H9 (cell line): ENCODE measurements around the gene TNNT2. TPM values are rescaled to one million over a fixed set of nuclear protein-coding genes. Genes with fewer than 3 reads are reported as not detected.

Experiments used
- DNase-seq: peaks from one replicate; pipeline ENCODE4 v3.0.0-alpha.2; 2017
- H2AFZ ChIP-seq: one replicate; pipeline ENCODE4 v1.6.1; 2013; ENCODE audit warnings: mild to moderate bottlenecking, low read length, control low read depth, moderate library complexity
- H2AK5ac ChIP-seq: 2 replicates; pipeline ENCODE4 v1.6.1; 2013; ENCODE audit warnings: low read length, control low read depth, mixed read lengths; ENCODE audit not compliant: insufficient read length
- H2BK120ac ChIP-seq: one replicate; pipeline ENCODE4 v1.6.1; 2013; ENCODE audit warnings: low read depth, mild to moderate bottlenecking, low read length, control low read depth, inconsistent platforms; ENCODE audit not compliant: poor library complexity, severe bottlenecking
- H2BK12ac ChIP-seq: 2 replicates; pipeline ENCODE4 v1.6.1; 2013; ENCODE audit warnings: low read length, control low read depth, mixed read lengths, low read depth; ENCODE audit not compliant: insufficient read length
- H2BK15ac ChIP-seq: 2 replicates; pipeline ENCODE4 v1.6.1; 2013; ENCODE audit warnings: low read depth, low read length, control low read depth
- H2BK20ac ChIP-seq: one replicate; pipeline ENCODE4 v1.6.1; 2013; ENCODE audit warnings: low read depth, mild to moderate bottlenecking, low read length, control low read depth, inconsistent platforms; ENCODE audit not compliant: poor library complexity, severe bottlenecking
- H2BK5ac ChIP-seq: 2 replicates; pipeline ENCODE4 v1.6.1; 2013; ENCODE audit warnings: low read length, control low read depth, mixed read lengths; ENCODE audit not compliant: insufficient read length
- H3K14ac ChIP-seq: 2 replicates; pipeline ENCODE4 v1.6.1; 2013; ENCODE audit warnings: low read length, control low read depth; ENCODE audit not compliant: insufficient read depth
- H3K18ac ChIP-seq: 2 replicates; pipeline ENCODE4 v1.6.1; 2013; ENCODE audit warnings: low read depth, mild to moderate bottlenecking, mixed read lengths, low read length, control low read depth; ENCODE audit not compliant: insufficient read length
- H3K23ac ChIP-seq: 2 replicates; pipeline ENCODE4 v1.6.1; 2013; ENCODE audit warnings: low read length, control low read depth, mixed read lengths, low read depth; ENCODE audit not compliant: insufficient read length
- H3K23me2 ChIP-seq: 2 replicates; pipeline ENCODE4 v1.6.1; 2013; ENCODE audit warnings: low read depth, mild to moderate bottlenecking, mixed read lengths, low read length, control low read depth; ENCODE audit not compliant: insufficient read length, poor library complexity, severe bottlenecking
- H3K27ac ChIP-seq: 2 replicates; pipeline ENCODE4 v1.5.1; 2013; ENCODE audit warnings: low read length, control low read depth, mixed read lengths, low read depth; ENCODE audit not compliant: insufficient read length
- H3K27me3 ChIP-seq: 2 replicates; pipeline ENCODE4 v1.6.1; 2013; ENCODE audit warnings: low read length, control low read depth, inconsistent platforms; ENCODE audit not compliant: insufficient read depth
- H3K4ac ChIP-seq: 2 replicates; pipeline ENCODE4 v1.6.1; 2013; ENCODE audit warnings: low read depth, mild to moderate bottlenecking, control low read depth, inconsistent platforms, low read length, moderate library complexity
- H3K4me1 ChIP-seq: 2 replicates; pipeline ENCODE4 v1.6.1; 2013; ENCODE audit warnings: low read length, control low read depth, inconsistent platforms; ENCODE audit not compliant: insufficient read depth
- H3K4me2 ChIP-seq: 2 replicates; pipeline ENCODE4 v1.6.1; 2013; ENCODE audit warnings: low read length, control low read depth, mixed read lengths; ENCODE audit not compliant: insufficient read length, insufficient read depth
- H3K56ac ChIP-seq: 2 replicates; pipeline ENCODE4 v1.6.1; 2013; ENCODE audit warnings: low read depth, mild to moderate bottlenecking, mixed read lengths, low read length, control low read depth; ENCODE audit not compliant: insufficient read length
- H3K79me1 ChIP-seq: 2 replicates; pipeline ENCODE4 v1.6.1; 2013; ENCODE audit warnings: low read depth, mild to moderate bottlenecking, moderate library complexity, low read length, control low read depth, inconsistent platforms; ENCODE audit not compliant: insufficient read depth, poor library complexity, severe bottlenecking
- H3K79me2 ChIP-seq: 2 replicates; pipeline ENCODE4 v1.6.1; 2013; ENCODE audit warnings: low read length, control low read depth, inconsistent platforms; ENCODE audit not compliant: insufficient read depth
- H3K9ac ChIP-seq: 2 replicates; pipeline ENCODE4 v1.6.1; 2013; ENCODE audit warnings: low read length, control low read depth, mixed read lengths; ENCODE audit not compliant: insufficient read length; ENCODE audit errors: extremely low read depth
- H3K9me3 ChIP-seq: one replicate; pipeline ENCODE4 v1.6.1; 2013; ENCODE audit warnings: low read depth, low read length, inconsistent platforms; ENCODE audit not compliant: control insufficient read depth
- H3T11ph ChIP-seq: one replicate; pipeline ENCODE4 v1.6.1; 2013; ENCODE audit warnings: mild to moderate bottlenecking, low read length, control low read depth, inconsistent platforms
- H4K20me1 ChIP-seq: one replicate; pipeline ENCODE4 v1.6.1; 2013; ENCODE audit not compliant: control insufficient read depth, insufficient read length, insufficient read depth
- H4K5ac ChIP-seq: 2 replicates; pipeline ENCODE4 v1.6.1; 2013; ENCODE audit warnings: low read depth, mild to moderate bottlenecking, mixed read lengths, low read length, control low read depth; ENCODE audit not compliant: insufficient read length
- H4K8ac ChIP-seq: replicated peaks from 2 replicates; pipeline ENCODE4 v1.6.1; 2013; ENCODE audit warnings: low read length, control low read depth, mixed read lengths, low read depth; ENCODE audit not compliant: insufficient read length
- H4K91ac ChIP-seq: 2 replicates; pipeline ENCODE4 v1.6.1; 2013; ENCODE audit warnings: low read depth, mild to moderate bottlenecking, moderate library complexity, mixed read lengths, low read length, control low read depth; ENCODE audit not compliant: insufficient read length
- H3K27ac Mint-ChIP-seq, 3 experiments: 2 replicates in 2 of 3; 3 replicates in 1 of 3; pipeline ENCODE4 v1.8.0; 2020 to 2021; ENCODE audit warnings: mixed read lengths in 3 of 3, mild to moderate bottlenecking in 1 of 3, moderate library complexity in 1 of 3
- H3K27me3 Mint-ChIP-seq: 2 replicates; pipeline ENCODE4 v1.8.0; 2021; ENCODE audit warnings: low read depth, mild to moderate bottlenecking, moderate library complexity, mixed read lengths
- H3K36me3 Mint-ChIP-seq, 3 experiments: 2 replicates in 2 of 3; 3 replicates in 1 of 3; pipeline ENCODE4 v1.8.0; 2020 to 2021; ENCODE audit warnings: low read depth in 3 of 3, mixed read lengths in 3 of 3; ENCODE audit not compliant: insufficient read depth in 1 of 3
- H3K4me1 Mint-ChIP-seq, 2 experiments: 2 replicates each; pipeline ENCODE4 v1.8.0; 2020; ENCODE audit warnings: mixed read lengths in 2 of 2
- H3K4me3 Mint-ChIP-seq, 2 experiments: 2 replicates in 1 of 2; 3 replicates in 1 of 2; pipeline ENCODE4 v1.8.0; 2020 to 2021; ENCODE audit warnings: mild to moderate bottlenecking in 2 of 2, mixed read lengths in 2 of 2, moderate library complexity in 1 of 2
- H3K9me3 Mint-ChIP-seq, 2 experiments: 2 replicates in 1 of 2; 3 replicates in 1 of 2; pipeline ENCODE4 v1.8.0; 2020; ENCODE audit warnings: mild to moderate bottlenecking in 2 of 2, mixed read lengths in 2 of 2, moderate library complexity in 1 of 2
- CTCF ChIP-seq: fragments of 200-600 bp; sonication (generic); conservative IDR thresholded peaks from 3 replicates; pipeline ENCODE4 v1.8.0; 2021; ENCODE audit warnings: antibody characterized with exemption, mild to moderate bottlenecking
- WGBS: extraction: QIAGEN DNeasy Blood & Tissue Kit; methylation state at CpG from one replicate; pipeline ENCODE4 v1.1.7; 2013; ENCODE audit warnings: missing lambda C conversion rate, low lambda C conversion rate, mixed read lengths; ENCODE audit not compliant: insufficient read length; ENCODE audit errors: extremely low coverage; 5-methylcytosine and 5-hydroxymethylcytosine counted together
- total RNA-seq: library from RNA; stranded (reverse); gene quantifications from 2 replicates; pipeline ENCODE4 v1.2.1, GENCODE V29; 2021

Gene TNNT2
- total RNA-seq, 1 experiment from 2014 or later: 8.6 TPM

GRCh38 chr1:201391651-201392511, 14.4 kb upstream of the TNNT2 start:
- H3K23me2 ChIP-seq: no peaks in the 10 kb centered on the region
- no peaks in the 10 kb centered on the region for H3K4me1 ChIP-seq
- no peak overlapping the region for H4K8ac ChIP-seq
- H3K23ac ChIP-seq: no peak overlapping the region
- no peaks in the 10 kb centered on the region for H3K79me1 ChIP-seq
- no peak overlapping the region for H3K27ac ChIP-seq
- Mint-ChIP-seq H3K4me1 (peaks cover 31 to 37% of the 10 kb centered on the region in 2 experiments), H3K27ac (peak overlapping the region in 2 of 3 experiments; percentile 4 to 66; a peak in 3 of 7 replicates), H3K27me3 (no peaks in the 10 kb centered on the region; the same call in 1 of the 2 replicates), H3K4me3 (no peak overlapping the region), H3K36me3 (peaks cover 1 to 11% (median 6%) of the 10 kb centered on the region in 3 experiments; a peak in 5 of 7 replicates), H3K9me3 (no peaks in the 10 kb centered on the region; a peak in 1 of 5 replicates)
- no peak overlapping the region for H2AK5ac ChIP-seq
- H3T11ph ChIP-seq: no peak overlapping the region
- no peak overlapping the region for H3K9ac ChIP-seq
- no peak overlapping the region for H3K4me2 ChIP-seq
- TF ChIP-seq CTCF: no peak
- WGBS: no CpG with 5 or more reads among the region's 9 CpGs
- H2BK5ac ChIP-seq: no peak overlapping the region
- no peak overlapping the region for H3K56ac ChIP-seq
- H3K18ac ChIP-seq: no peak overlapping the region
- H3K79me2 ChIP-seq: no peaks in the 10 kb centered on the region
- H3K9me3 ChIP-seq: no peaks in the 10 kb centered on the region
- H2AFZ ChIP-seq: no peak overlapping the region
- no peak overlapping the region for H4K91ac ChIP-seq
- H4K20me1 ChIP-seq: peaks cover 2% of the 10 kb centered on the region
- H2BK120ac ChIP-seq: no peak overlapping the region
- no peak for DNase-seq
- no peaks in the 10 kb centered on the region for H3K27me3 ChIP-seq
- no peak overlapping the region for H2BK12ac ChIP-seq
- H3K14ac ChIP-seq: no peak overlapping the region
- H4K5ac ChIP-seq: no peak overlapping the region
- no peak overlapping the region for H2BK20ac ChIP-seq
- H3K4ac ChIP-seq: no peak overlapping the region
- H2BK15ac ChIP-seq: no peak overlapping the region
